ENCODE results near the gene LRRC27.
"Not testable (repeated sequence)": the region's sequence is repeated elsewhere in the genome, so short reads cannot be mapped to it uniquely, and the experiment has no call there.

Gene LRRC27

DNA sequence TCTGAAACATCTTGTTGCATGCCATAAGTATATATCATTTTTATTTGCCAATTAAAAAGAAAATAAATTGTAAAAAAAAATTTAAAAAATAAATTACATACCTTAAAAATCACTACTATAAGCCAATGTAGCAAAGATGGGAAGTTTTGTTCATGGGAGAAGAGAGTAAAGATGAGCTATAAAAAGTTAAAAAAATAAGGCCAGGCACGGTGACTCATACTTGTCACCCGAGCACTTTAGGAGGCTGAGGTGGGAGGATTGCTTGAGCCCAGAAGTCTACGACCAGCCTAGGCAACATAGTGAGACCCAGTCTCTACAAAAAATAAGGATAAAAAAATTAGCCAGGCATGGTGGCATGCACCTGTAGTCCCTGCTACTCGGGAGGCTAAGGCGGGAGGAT, 15.9 kb upstream of the LRRC27 start:
- no peak for FAIRE-seq

DNA sequence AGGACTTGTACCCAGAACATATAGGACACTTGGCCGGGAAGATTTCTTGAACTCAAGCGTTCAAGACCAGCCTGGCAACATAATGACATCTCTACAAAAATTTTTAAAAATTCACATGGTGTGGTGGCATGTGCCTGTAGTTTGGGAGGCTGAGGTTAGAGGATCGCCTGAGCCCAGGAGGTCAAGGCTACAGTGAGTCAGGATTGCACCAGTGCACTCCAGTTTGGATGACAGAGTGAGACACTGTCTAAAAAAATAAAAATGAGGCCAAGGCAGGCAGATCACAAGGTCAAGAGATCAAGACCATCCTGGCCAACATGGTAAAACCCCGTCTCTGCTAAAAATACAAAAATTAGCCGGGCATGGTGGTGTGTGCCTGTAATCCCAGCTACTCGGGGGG, 14.5 kb upstream of the LRRC27 start:
- FAIRE-seq = not testable (repeated sequence)

DNA sequence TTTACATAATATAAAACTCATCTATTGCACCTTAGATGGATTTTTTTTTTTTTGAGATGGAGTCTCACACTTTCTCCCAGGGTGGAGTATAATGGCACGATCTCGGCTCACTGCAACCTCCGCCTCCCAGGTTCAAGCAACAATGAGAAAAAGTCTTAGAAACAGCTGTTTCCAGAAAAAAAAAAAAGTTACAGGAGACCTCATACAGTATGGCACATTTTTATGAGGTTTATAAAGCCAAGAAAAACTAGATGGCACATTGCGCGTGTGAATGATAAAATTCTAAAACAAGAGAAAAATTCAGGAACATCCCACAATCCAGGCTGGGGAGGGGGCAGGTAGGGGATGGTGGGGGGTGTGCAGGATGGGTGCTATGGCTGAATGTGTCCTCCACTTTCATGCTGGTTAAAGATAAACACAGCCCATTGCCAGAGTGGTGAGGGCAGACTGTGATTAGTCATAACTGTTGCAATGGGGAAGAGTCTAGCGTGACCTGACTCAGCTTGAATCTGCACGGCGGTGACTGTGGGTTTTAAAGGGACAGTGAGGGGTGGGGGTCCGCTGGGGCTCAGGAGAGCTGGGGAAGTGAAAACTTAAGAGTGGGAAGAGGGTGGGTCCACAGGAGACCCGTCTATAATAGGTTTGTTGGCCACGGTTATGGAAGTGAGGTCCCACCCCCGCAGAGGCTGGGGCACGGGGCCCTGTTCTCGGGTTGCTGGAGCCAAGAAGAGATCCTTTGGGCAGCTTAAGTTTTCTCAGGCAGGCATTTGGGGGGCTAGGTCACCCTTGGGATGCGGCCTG, 11.9 kb upstream of the LRRC27 start:
- no peak for FAIRE-seq

DNA sequence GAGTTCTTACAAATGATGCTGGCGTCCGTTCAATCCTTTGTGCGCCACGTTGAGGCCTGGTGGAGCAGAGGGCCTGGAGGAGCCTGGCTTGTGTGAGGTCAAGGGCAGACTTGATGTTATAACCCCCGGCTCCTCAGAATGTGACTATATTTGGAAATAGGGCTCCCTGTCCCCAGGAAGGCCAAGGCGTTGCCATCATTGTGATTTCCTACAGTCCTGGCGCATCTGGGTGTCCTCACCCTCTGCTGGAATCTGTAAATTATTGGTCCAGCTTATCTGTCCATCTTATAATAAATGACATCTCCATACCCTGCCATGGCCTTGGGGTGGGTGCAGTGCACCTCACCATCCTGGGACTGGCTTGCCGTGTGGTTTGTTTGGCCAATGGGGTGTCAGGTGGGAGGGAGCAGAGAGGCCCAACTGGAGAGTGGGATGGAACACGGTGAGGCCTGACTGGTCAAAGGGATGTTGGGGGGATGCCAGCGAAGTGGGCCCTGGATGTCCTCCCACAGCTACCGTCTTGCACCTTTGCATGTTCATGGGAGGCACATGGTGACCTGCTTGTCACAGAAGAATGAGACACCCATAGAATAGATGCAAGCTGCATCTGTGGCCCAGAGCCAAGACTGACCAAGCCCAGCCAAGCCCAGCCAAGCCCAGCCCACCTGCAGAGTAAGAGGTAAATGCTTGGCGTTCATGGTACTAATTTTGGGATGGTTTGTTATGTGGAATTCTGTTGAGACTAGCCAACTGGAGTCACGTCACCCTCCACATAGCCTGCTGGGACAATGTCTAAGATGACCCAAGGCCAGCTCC, 11.1 kb upstream of the LRRC27 start:
- FAIRE-seq = no peak

DNA sequence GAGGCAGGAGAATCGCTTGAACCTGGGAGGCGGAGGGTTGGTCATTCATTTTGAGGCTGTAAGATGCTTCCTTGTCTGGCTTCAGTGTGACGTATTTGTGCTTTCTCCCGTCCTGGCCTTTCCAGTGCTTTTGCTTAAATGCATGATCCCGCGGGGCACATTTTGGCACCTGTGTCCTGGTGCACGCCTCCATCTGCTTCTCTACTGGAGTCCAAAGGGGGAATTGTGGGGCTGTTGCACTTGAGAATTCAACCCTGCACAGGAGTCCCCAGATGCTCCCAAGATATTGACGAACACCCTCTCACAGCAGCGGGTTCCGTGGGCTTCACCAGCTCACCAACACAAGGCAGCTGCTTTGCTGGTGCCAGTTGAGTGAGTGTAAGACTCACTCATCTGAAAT, 10.3 kb upstream of the LRRC27 start:
- FAIRE-seq = no peak

DNA sequence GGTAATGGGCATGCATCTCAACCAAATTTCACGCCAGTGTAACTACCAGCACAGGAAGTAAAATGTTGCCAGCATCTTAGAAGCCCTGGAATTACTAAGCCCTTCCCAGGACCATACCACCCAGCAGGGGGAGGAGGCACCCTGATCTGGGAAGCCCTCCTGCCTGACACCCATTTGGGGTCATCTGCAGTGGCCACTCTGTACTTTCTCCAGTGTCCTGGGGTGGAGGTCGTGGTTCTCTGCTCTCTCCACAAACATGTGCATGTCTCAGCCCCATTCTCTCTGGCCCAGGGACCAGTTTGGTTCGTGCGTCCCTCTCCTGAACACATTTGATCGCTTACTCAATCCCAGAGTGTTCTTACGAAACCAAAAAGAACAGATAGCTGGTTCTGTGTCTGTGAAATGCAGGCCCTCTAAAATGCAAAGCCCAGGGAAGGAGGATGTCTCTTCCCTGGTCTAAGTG, 9.4 kb upstream of the LRRC27 start:
- no peak for FAIRE-seq

DNA sequence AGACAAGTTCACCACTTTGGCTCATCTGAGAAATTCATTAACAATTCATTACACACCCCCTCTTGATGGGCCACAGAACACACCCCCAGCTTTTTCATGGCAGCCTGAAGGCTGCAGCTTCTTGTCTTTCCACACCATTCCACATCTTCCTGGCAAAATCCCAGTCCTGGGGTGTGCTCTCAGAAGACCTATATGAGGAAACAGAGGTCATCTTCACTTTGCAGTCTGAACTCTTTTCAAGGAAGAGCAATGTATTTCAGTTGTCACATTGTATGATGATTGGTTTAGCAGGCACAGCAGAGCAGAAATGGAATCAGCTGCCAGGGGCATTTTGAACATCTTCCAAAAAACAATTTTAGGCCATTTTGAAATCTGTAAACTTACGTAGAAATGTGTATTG, 7.8 kb upstream of the LRRC27 start:
- no peak for FAIRE-seq

DNA sequence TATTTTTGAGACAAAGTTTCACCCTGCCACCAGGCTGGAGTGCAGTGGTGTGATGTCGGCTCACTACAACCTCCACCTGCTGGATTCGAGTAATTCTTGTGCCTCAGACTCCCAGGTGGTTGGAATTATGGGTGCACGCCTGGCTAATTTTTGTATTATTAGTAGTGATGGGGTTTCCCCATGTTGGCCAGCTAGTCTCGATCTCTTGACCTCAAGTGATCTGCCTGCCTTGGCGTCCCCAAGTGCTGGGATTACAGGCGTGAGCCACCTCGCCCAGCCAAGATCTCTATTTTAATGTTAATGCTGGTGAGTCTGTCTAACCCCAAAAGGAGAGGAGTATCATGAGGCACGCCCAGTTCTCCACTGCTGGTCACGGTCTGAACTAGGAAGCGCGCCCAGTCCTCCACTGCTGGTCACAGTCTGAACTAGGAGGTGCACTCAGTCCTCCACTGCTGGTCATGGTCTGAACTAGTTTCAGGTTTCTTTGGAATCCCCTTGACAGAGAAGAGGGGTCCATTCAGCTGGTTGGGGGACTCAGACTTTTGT, 5.6 kb upstream of the LRRC27 start:
- no peak for FAIRE-seq

DNA sequence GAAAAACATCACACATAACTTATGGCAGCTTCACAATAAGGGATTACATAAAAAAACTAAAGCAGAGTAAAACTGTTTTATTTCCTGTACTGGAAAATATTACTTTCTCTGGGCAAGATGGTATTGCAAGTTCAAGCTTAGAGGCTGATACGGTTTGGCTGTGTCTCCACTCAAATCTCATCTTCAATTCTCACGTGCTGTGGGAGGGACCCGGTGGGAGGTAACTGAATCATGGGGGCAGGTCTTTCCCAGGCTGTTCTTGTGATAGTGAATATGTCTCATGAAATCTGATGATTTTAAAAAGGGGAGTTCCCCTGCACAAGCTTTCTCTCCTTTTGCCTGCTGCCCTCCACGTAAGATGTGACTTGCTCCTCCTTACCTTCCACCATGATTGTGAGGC, 5.1 kb upstream of the LRRC27 start:
- FAIRE-seq = no peak

DNA sequence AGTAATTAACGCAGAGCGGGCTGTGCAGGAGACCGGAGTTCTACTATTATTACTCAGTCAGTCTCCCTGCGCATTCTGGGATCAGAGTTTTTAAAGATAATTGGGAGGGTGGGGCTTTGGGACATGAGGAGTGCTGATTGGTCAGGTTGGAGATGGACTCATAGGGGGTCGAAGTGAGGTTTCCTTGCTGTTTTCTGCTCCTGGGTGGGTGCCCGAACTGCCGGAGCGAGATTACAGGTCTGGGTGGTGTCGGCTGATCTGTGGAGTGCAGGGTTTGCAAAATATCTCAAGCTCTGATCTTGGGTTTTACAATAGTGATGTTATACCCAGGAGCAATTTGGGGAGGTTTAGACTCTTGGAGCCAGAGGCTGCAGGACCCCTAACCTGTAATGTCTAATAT, 3.9 kb upstream of the LRRC27 start:
- FAIRE-seq = no peak

DNA sequence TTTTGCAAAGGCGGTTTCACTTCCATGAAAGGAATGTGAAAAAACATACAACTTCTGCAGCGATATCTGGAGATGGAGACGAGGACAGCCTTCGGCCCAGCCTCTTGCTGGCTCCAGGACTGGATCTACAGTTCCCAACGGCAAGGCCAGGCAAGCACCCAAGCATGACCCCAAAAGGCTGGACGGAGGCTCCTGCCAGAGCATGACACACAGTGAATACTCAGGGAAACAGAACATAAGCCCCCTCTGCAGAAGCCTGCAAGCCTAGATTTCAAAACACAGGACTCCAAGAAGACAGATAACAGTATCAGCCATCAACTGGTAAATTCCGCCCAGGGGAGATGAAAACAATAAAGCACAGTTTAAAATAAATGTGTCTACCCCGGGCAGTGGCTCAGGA, 3.3 kb upstream of the LRRC27 start:
- no peak for FAIRE-seq

DNA sequence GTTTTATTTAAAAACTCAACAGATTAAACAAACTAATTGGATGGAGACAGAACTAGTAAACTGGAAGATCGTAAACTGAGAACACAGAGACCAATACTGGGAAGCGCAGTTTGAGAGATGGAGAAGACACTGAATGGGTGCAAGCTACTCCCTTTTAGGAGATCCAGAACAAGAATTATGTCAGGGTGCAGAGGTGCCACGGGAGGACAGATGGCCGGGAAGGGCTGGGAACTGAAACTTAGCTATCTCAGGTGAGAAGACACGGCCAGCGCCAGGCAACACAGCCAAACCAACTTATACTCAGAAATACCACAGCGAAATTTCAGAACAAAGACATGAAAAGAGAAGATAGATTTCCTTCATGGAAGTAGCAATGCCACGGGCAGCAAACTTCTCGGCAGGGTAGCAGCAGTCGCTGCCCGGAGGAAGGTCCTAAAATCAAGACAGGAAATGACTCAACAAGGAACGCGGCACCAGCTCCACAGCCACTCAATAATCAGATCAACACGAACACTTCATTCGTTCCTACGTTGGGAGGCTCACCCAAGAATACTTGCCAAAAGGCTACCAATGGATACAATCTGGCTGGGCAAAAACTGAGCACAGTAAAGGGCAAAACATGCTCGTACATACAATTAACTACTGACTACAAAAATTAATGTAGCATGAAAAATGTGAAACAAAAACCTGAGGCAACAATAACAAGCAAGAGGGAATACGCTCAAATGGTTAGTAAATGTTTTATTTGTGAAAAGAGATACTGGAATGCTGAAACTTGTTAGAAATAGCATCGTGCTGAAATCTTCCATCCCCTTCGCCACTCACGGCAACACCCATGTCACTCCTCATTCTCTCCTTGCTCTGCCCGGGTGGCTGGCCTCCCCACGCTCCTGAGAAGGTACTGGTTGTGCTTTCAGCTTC, 2.2 kb upstream of the LRRC27 start:
- no peak for FAIRE-seq

DNA sequence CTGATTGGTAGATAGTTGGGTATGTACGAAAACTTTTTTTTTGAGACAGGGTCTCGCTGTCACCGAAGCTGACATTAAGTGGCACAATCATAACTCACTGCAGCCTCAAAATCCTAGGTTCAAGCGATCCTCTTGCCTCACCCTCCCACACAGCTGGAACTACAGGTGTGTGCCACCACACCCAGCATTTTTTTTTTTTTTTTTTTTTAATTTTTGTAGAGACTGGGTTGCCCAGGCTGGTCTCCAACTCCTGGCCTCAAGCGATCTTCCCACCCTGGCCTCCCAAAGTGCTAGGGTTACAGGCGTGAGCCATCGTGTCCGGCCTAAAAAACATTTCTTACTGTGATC, 1.5 kb upstream of the LRRC27 start:
- no peak for FAIRE-seq

DNA sequence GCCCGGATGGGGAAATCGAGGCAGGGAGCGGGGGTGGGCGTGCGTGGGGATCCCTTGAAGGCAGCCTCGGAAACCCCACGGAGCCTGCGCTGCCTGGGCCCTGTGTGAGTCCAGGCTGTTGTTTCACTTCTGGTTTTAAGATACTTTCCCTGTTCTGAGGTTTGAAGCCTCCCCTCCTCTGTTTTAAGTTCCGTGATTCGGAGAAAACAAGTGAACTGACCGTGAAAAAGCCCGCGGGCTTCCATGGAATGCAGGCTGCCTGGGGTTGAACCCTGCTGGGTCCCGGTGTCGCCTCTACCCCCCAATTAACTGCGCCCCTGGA, 401 bp downstream of the LRRC27 start:
- no peak for FAIRE-seq

DNA sequence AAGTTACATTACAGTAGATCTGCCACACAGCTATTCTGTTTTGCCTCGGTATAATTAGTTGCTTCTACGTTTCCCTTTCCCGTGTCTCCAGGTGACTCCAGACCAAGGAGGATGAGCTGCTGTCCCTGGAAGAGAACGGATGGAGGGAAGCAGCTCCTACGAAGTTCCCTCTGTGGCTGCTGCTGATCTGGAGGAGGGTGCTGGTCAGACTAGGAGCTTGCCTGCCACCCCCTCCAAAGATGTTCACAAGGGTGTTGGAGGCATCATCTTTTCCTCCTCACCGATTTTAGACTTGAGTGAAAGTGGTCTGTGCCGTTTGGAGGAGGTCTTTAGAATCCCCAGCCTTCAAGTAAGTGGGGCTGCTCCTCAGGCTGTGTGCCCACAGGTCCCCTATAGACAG, 1.4 kb downstream of the LRRC27 start:
- FAIRE-seq = no peak

DNA sequence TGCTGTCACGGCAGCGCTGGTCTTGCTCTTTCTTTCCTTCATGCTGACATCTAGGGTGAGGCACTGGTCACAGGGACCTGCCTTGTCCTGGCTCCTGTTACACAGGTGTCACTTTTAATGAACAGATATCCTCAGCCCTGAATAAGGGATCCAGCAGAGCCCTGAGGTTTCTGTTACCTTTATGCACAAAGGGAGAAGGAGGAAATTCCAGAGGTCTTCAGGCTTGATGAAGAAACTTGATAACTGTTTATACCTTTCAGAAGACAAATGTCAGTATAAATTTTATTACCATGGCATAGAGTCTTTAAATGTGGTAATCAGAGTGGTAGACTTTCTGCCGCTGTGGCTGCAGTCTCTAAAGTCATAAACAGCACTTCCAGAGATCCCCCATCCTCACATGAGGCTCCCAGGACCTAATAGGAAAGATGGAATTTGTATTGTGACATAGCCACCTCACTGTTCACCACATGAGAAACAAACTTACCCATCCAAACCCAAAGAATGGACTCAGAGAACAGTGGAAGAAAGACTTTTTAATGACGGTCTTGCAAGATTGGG, 2.7 kb downstream of the LRRC27 start:
- no peak for FAIRE-seq

DNA sequence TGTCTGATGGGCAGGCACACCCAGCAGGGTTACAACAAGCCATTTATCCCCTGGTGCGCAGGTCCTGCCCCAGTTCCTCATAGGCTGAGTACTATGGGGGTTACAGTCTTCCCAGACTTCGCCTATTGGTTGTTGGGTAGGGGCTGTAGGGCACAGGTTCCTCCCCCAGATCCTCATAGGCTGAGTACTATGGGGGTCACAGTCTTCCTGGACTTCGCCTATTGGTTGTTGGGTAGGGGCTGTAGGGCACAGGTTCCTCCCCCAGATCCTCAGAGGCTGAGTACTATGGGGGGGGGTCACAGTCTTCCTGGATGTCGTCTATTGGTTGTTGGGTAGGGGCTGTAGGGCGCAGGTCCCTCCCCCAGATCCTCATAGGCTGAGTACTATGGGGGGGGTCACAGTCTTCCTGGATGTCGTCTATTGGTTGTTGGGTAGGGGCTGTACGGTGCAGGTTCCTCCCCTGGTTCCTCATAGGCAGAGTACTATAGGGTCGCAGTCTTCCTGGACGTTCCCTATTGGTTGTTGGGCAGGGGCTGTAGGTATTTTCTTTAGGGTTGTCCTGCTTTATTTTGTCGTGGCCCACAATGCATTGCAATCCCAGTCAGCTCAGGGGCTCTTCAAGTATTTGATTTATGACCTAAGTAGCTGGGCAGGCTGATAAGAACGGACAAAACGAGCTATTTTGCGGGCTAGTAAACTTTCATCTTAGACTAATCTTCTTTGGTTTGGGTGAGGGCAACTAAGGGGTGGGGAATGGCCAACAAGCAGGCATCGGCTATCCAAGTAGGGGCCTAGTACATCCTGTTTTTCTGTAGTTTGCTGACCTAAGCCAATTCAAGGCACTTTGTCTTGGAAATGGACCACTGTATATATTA, 3.4 kb downstream of the LRRC27 start:
- no peak for FAIRE-seq

DNA sequence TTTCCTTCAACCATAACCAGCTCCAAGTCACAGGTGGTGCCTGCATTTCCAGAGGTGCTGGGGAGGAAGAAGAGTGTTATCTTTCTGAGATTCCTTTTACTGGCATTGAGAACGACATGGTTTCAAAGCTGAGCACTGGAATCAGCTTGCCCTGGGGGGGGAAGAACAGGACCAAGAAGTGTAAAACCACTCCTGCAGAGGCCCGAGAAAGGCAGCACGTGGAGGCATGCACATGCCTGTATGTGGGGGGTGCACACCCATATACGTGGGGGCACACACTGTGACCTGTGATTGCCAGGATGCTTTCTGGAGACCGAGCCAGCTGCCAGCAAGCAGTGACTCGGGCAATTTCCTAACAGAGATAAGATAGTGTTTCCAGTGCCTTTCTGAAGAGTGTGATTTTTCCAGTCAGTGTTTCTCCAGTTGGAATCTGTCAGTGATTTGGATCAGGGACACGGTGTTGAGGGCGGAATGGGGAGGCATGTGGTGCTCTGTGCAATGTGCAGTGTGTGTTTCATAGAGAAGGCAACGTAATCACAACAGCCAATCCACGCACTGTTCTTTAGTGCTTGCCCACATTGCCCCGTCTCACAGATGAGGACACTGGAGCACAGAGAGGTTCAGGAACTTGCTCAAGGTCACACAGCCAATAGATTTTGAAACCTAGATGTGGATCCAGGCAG, 4.2 kb downstream of the LRRC27 start:
- no peak for FAIRE-seq

DNA sequence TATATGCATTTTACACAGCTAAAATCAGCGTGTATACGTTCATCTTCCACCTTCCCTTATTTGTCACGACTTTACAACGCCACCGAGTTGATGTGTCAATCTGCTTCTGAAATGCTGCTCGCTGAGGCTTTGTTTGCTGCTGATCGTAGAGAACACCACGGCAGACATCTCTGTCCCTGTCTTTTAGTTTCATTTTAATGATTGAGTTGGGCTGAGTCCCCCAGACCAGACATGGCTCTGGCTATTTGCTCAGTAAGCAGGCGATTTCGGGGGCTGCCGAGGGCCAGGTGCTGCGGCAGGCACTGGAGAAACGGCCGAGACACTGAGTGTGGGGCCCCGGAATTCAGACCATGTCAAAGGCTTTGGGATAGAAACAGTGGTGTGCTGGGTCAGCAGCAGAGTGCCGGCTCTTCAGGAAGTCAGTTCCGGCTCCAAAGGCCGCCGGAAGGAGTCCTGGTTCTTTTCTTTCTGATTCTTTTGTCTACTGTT, 5.0 kb downstream of the LRRC27 start:
- FAIRE-seq = no peak

DNA sequence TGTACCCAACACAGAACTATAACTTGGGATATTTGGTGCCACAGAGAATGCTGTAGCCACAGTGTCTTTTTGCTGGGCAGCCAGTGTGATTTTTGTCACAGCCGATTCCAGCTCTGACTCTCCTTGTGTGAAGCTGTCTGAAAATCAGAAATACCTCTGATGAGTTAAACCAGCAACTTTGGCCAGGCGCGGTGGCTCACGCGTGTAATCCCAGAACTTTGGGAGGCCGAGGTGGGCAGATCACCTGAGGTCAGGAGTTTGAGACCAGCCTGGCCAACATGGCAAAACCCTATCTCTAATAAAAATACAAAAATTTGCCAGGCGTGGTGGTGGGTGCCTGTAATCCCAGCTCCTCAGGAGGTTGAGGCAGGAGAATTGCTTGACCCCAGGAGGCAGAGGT, 5.9 kb downstream of the LRRC27 start:
- FAIRE-seq = not testable (repeated sequence)

DNA sequence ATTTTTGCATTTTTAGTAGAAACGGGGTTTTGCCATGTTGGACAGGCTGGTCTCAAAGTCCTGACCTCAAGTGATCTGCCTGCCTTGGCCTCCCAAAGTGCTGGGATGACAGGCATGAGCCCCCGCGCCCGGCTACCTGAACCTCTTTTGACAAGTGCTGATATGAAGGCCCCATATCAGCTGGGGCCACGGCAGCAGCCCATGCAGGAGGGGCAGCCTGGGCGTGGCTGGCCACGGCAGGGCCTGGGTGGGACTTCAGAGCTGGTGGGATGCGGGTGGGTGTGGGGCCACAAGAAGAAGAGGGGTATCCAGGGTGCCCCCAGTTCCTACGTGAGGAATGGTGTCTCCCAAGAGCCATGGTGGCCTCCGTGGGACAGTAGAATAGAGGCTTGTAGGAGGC, 6.9 kb downstream of the LRRC27 start:
- FAIRE-seq = no peak

All from A204.1 (cell line).